Measurements from ENCODE around the gene ARHGEF4.

Gene ARHGEF4

GRCh38 chr2:130985206-130985780, 148.6 kb downstream of the ARHGEF4 start:
- no peak overlapping the region for H3K4me3 ChIP-seq (ENCODE audit: low read length, poor library complexity, severe bottlenecking)
- no peak for TF ChIP-seq CTCF (conservative IDR thresholded peaks at IDR 0.05; ENCODE audit: low read length)
- no peak for TF ChIP-seq EZH2phosphoT487 (IDR thresholded peaks at IDR 0.05; ENCODE audit: borderline replicate concordance)
- H3F3A ChIP-seq (ENCODE audit: low read depth) = no peaks in the 10 kb centered on the region
- peaks cover 5% of the 10 kb centered on the region for H3K4me1 ChIP-seq (ENCODE audit: insufficient read depth, low read length, poor library complexity, severe bottlenecking)
- no peak overlapping the region for H3K4me2 ChIP-seq (ENCODE audit: low read depth, low read length, poor library complexity, severe bottlenecking)
- H3K9ac ChIP-seq (ENCODE audit: low read depth, low read length, poor library complexity, severe bottlenecking) = no peak overlapping the region
- H2AFZ ChIP-seq (ENCODE audit: low read length) = peak overlapping the region; percentile 62
- H3K27me3 ChIP-seq (ENCODE audit: insufficient read depth, low read length, poor library complexity, severe bottlenecking) = no peaks in the 10 kb centered on the region
- H3K79me2 ChIP-seq (ENCODE audit: insufficient read depth, low read length) = no peaks in the 10 kb centered on the region
- H3K9me3 ChIP-seq (ENCODE audit: insufficient read depth, low read depth, low read length) = no peaks in the 10 kb centered on the region
- no peaks in the 10 kb centered on the region for H3K9me2 ChIP-seq (replicated peaks; ENCODE audit: low read depth, low read length)
- no peaks in the 10 kb centered on the region for H4K20me1 ChIP-seq (ENCODE audit: insufficient read depth, low read length, poor library complexity, severe bottlenecking)
- H3K36me3 ChIP-seq (ENCODE audit: insufficient read depth, low read length) = no peaks in the 10 kb centered on the region

- Histone ChIP-seq H3K4me2 (ENCODE audit: low read depth, low read length, poor library complexity, severe bottlenecking) (no peak overlapping the region), H4K20me1 (ENCODE audit: insufficient read depth, low read length, poor library complexity, severe bottlenecking) (no peaks in the 10 kb centered on the region), H3K9me2 (replicated peaks; ENCODE audit: low read depth, low read length) (no peaks in the 10 kb centered on the region), H3K9ac (ENCODE audit: low read depth, low read length, poor library complexity, severe bottlenecking) (no peak overlapping the region), H3K36me3 (ENCODE audit: insufficient read depth, low read length) (no peaks in the 10 kb centered on the region), H3K9me3 (ENCODE audit: insufficient read depth, low read depth, low read length) (no peaks in the 10 kb centered on the region), H3K4me1 (ENCODE audit: insufficient read depth, low read length, poor library complexity, severe bottlenecking) (peaks cover 5% of the 10 kb centered on the region), H3K4me3 (ENCODE audit: low read length, poor library complexity, severe bottlenecking) (no peak overlapping the region), H2AFZ (ENCODE audit: low read length) (peak overlapping the region; percentile 62; the same call in 1 of the 2 replicates), H3F3A (ENCODE audit: low read depth) (no peaks in the 10 kb centered on the region), H3K27me3 (ENCODE audit: insufficient read depth, low read length, poor library complexity, severe bottlenecking) (no peaks in the 10 kb centered on the region), H3K79me2 (ENCODE audit: insufficient read depth, low read length) (no peaks in the 10 kb centered on the region)
- TF ChIP-seq EZH2phosphoT487 (IDR thresholded peaks at IDR 0.05; ENCODE audit: borderline replicate concordance) (no peak), CTCF (conservative IDR thresholded peaks at IDR 0.05; ENCODE audit: low read length) (no peak)
Observed at GRCh38 chr2:130985831-130986649, 149.3 kb downstream of the ARHGEF4 start.

GRCh38 chr2:130986890-130987493, 150.3 kb downstream of the ARHGEF4 start:
- Histone ChIP-seq H3F3A (ENCODE audit: low read depth) (no peaks in the 10 kb centered on the region), H3K9ac (ENCODE audit: low read depth, low read length, poor library complexity, severe bottlenecking) (no peak overlapping the region), H3K9me2 (replicated peaks; ENCODE audit: low read depth, low read length) (no peaks in the 10 kb centered on the region), H3K79me2 (ENCODE audit: insufficient read depth, low read length) (no peaks in the 10 kb centered on the region), H3K36me3 (ENCODE audit: insufficient read depth, low read length) (no peaks in the 10 kb centered on the region), H3K27me3 (ENCODE audit: insufficient read depth, low read length, poor library complexity, severe bottlenecking) (no peaks in the 10 kb centered on the region), H4K20me1 (ENCODE audit: insufficient read depth, low read length, poor library complexity, severe bottlenecking) (no peaks in the 10 kb centered on the region), H2AFZ (ENCODE audit: low read length) (no peak overlapping the region), H3K4me2 (ENCODE audit: low read depth, low read length, poor library complexity, severe bottlenecking) (no peak overlapping the region), H3K9me3 (ENCODE audit: insufficient read depth, low read depth, low read length) (no peaks in the 10 kb centered on the region), H3K4me1 (ENCODE audit: insufficient read depth, low read length, poor library complexity, severe bottlenecking) (peaks cover 5% of the 10 kb centered on the region), H3K4me3 (ENCODE audit: low read length, poor library complexity, severe bottlenecking) (no peak overlapping the region)
- TF ChIP-seq CTCF (conservative IDR thresholded peaks at IDR 0.05; ENCODE audit: low read length) (no peak), EZH2phosphoT487 (IDR thresholded peaks at IDR 0.05; ENCODE audit: borderline replicate concordance) (no peak)

Measured in Loucy (cell line).